ENCODE results near the gene TBL1X.
"Not testable (repeated sequence)": the region's sequence is repeated elsewhere in the genome, so short reads cannot be mapped to it uniquely, and the experiment has no call there.

TBL1X gene

DNA sequence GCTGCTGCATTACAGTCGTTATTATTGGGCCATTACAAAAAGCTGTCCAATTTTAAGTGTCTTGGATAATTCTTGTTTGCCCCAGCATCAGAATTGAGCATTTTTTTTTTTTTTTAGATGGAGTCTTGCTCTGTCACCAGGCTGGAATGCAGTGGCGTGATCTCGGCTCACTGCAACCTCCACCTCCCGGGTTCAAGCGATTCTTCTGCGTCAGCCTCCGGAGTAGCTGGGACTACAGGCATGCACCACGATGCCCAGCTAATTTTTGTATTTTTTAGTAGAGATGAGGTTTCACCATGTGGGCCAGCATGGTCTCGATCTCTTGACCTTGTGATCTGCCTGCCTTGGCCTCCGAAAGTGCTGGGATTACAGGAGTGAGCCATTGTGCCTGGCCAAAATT is 71.3 kb downstream of the TBL1X start:
- DNase-seq (ENCODE audit: low spot score), result not testable (repeated sequence)

DNA sequence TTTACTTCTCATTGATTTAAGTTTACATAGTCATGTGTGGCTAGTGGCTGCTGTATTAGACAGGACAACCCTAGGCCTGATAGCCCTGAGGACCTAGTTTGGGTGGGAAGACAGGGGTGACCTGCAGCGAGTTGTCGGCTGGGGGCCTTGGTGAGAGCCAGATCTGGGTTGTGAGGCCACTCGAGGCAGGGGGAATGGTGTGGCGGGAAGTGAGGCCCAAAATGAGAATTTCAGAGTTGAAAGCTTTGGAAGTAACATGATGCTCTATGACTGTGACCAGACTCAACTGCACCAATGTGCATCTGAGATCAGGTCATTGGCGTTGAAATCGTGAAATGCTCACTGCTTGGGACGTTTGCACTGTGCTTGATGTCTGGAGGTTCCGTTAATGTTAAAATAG is 72.9 kb downstream of the TBL1X start:
- no peak for DNase-seq (ENCODE audit: low spot score)

DNA sequence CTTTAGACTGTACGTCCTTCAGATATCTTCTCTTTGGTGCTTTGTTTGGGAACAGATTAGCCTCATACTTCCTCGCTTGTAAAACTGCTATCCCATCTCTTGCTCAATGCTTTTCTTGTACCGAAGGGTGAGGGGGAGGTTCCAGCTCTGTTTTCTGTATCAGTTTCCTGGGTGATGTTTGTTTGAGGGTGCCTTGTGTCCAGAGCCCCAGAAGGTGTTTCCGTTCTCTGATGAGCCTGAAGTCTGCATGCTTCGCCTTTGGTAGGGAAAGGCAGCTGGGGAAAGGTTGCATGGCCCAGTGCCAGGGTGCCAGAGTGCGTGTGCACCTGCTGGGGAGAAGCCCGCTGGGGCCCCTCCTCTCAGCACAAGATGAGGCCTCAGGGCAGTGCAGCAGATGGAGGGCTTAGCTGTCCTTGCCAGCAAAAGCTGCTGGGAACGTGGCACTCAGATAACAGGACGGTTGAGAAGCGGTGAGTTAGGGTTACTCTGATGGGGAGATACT is 73.7 kb downstream of the TBL1X start:
- DNase-seq (ENCODE audit: low spot score), result no peak

DNA sequence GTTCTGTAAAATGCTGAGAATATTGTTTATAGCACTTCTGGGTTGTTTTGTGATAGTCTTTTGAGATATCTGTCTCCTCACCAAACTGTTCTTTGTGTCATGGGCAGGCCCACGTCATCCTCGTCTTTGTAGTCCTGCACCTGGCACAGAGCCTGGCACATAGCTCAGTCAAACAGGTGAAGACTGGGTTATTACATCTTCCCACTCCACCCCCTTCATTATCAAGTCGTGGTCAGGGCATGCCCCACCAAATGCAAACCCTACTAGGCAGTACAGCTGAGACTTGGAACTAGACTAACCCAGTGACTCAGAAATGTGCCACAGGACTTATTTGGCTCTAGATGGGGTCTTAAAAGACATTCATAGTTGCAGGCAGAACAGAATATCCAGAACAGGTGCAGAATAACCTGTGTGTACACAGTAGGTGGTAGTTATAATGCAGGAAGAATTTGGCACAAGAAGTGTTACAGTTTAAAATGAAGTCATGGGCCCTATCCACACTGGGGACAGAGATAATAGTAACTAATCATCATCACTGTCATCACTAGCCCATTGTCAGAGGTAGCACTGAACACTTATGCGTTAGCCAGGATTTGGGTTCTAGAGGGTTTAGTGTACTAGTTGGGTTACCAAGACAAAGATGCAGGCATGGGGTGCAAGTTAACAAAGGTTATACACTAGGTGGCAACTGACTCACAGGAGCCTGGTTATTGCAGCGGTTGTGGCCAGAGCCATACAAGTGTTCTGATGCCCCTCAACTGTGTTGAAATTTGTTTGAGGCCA is 74.9 kb downstream of the TBL1X start:
- no peak for DNase-seq (ENCODE audit: low spot score)

DNA sequence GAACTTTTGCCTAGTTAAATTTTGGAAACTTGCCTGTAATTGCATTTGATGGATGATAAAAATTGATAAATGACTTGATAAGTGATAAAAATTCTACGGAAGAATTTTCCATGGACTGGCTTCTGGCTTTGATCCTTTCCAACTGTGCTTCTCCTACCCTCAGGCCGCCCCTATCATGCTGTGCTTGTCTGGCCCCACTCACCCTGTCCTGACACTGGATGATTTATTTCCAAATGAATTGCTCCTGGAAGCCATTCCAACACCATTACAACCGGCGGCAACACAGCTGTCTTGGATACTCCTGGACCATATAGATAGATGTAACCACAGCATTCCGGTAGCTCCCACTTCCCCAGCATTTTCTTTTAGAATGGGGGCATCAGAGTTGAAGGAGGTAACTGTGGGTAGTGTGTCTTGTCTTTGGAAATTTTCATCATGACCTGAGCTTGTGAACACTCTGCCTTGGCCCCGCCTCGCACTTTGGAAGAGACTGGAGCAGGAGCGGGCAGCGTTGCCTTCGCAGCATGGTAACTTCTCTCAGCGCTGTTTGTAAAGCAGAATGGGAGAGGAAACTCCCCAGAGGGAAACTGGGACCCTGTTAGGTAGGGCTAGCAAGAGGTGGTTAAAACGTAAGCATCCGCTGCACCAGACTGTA is 77.4 kb downstream of the TBL1X start:
- DNase-seq (ENCODE audit: low spot score), result no peak

DNA sequence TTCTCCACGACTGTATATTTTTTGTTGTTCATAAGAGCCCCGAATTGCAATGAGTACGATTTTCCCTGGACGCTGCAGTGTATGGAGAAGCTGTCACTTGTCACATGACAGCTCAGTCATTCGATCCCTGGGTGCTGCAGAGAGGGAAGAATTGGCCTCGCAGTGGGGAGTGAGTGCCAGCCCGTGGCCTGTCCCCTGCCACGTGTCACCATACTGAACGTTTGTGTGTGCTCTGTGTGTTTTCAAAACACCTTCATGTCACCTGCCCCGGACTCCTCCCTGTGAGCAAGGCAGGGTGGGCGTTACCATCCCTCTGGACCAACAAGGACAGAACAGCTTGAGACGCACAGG is 77.9 kb downstream of the TBL1X start:
- DNase-seq (ENCODE audit: low spot score), result peak; percentile 12

DNA sequence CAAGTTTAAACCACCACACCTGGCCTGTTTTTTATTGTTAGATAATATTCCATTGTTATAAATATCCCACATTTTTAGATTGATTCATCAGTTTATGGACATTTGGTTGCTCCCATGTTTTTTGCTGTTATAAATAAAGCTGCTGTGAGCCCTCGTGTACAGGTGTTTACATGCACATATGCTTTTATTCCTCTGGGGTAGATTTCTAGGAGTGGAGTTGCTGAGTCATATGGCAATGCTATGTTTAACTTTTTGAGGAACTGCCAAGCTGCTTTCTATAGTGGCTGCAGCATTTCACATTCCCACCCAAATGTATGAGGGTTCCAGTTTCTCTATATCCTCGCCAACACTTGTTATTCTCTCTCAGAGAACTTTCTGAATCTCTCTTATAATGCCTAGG is 90.5 kb downstream of the TBL1X start:
- DNase-seq (ENCODE audit: low spot score), result no peak

DNA sequence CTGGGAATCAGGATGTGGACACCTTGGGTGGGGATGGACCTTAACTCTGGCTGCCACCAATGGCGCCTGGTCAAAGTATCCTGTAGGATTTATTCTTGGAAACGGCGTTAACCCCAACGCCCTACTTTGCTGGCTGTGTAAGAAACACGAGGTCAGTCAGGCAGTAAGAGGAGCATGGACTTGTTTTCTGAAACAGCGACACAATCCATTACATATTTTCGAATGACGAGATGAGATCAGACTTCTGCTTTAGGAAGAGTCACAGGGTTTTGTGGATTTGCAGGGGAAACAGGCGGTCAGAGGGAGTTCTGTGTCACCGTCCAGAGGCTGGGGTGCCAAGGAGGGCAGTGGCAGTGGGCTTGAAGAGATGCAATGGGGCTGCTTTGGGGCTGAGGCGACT is 92.2 kb downstream of the TBL1X start:
- no peak for DNase-seq (ENCODE audit: low spot score)

DNA sequence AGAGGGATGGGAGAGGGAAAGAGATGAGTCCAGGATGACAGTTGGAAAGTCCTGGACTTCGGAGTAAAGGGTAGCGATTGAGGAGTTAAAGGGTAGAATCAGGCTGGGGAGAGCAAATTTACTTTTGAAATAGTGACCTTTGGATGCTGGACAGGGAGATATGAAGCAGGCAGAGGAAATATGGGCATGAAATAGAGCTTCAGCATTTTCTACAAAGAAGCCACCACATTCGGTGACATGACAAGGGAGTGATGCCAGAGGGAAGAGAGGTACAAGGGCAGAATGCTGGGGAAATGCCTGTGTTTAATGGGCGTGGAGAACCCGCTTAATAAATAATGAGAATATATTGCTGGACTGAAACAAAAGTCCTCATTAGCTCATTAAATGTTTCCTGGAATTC is 92.7 kb downstream of the TBL1X start:
- DNase-seq (ENCODE audit: low spot score), result no peak

DNA sequence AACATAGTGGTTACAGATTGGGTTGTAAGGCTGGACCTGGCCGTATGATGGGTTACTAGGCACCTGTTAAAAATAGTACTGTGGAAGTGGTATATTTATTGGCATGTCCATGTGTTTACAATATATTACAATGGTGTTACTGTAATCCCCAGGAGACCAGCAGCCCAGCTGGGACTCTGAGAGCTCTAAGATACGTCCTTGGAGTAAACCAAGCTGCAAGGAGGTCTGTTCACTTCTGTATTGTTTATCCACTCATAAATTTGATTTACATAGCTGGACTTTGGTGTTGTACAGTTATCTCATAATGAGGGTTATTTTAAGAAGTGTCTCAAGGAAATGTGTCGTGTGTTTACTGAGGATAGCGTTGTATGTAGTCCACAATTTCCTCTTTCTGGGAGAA is 93.8 kb downstream of the TBL1X start:
- DNase-seq (ENCODE audit: low spot score), result no peak

DNA sequence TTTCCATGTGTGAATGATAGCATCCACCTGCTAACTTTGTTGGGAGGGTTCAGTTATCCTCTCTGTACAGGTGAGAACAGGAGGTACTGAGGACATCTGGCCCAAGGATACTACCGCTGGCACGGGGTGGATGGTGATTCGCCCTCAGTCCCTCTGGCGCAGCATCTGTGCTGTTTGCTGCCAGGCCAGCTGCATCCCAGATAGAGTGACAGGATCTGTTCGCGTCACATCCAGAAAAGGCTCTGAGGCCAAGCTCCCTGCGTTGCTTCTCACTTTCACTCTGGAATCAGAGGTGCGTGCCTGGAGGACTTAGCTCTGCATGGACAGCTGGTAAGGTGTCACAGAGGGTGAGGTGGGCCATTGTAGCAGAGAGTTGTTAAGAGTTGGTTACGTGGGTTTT is 95.4 kb downstream of the TBL1X start:
- DNase-seq (ENCODE audit: low spot score), result peak; percentile 33

DNA sequence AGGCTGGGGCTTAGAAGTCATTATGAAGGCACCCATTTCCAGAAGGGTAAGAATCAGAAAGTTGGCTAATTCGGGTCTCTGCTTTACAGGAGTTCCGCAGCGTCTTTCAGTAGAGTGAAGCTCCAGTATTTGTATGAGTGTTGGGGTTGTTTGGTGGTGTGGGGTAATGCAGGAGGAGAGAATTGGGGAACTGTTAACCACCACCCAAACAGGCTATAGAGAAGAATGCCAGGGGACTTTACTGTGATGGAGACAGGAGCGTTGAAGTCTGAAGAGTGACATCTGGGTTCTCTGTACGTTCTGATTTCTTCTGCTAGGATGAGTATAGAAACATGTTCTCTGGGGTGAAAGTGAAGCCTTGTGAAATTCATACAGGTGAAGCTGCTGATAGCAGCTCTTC is 96.3 kb downstream of the TBL1X start:
- no peak for DNase-seq (ENCODE audit: low spot score)

DNA sequence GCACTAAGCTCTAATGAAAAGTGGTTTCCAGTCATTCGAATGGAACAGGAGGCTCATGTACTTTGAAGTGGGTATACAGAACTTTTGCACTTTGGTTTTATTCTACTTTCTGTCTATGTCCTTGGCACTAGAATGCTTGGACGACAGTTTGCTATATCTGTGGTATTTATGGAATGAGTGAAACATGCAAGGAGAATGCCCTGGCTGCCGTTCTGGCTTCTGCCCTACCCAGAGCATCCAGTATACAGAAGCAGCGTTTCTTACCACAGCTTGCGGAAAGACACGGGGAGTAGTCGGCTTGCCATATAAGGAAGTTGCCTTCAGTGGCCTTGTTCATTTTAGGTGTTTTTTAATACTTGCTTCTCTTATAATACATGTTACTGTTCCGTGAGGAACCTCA is 98.0 kb downstream of the TBL1X start:
- DNase-seq (ENCODE audit: low spot score), result no peak

DNA sequence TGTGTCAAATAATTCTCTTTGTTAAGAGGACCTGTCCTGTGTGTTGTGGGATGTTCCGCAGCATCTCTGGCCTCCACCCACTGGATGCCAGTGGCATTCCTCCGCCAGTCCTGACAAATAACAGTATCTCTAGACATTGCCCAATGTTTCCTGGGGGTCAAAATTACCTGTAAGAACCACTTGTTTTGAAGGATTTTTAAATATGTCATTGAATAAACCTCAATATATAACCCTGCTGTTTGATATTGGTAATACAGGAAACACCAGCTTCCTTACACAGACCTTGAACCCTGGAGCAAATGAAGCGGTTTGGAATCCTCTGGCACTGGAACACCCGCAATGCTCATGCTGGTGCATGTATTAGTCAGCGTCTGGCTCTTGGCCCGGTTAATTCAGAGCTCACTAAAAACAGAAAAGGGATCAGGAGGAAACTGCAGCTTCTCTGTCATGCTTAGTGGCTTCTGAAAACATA is 101.3 kb downstream of the TBL1X start:
- DNase-seq (ENCODE audit: low spot score), result peak; percentile 70

DNA sequence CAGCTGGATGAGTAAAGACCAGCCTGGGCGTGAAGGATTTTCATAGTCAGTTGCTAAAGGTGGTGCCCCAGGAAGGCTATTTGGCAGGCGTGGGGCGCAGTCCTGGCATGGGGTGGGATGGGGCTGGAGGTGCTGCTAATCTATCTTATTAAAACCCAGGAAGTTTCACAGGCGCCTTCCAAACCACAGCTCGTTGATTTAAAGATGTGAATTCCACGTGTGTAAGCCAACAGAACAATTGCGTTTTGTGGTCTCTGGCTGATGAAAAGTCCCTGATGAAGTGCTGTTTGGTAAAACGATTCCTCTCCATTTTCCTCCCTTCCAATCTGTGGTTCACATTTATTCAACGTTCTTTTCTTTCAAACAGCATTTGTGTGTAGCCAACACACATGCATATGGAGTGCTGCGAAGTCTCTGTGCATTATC is 105.0 kb downstream of the TBL1X start:
- DNase-seq (ENCODE audit: low spot score), result no peak

DNA sequence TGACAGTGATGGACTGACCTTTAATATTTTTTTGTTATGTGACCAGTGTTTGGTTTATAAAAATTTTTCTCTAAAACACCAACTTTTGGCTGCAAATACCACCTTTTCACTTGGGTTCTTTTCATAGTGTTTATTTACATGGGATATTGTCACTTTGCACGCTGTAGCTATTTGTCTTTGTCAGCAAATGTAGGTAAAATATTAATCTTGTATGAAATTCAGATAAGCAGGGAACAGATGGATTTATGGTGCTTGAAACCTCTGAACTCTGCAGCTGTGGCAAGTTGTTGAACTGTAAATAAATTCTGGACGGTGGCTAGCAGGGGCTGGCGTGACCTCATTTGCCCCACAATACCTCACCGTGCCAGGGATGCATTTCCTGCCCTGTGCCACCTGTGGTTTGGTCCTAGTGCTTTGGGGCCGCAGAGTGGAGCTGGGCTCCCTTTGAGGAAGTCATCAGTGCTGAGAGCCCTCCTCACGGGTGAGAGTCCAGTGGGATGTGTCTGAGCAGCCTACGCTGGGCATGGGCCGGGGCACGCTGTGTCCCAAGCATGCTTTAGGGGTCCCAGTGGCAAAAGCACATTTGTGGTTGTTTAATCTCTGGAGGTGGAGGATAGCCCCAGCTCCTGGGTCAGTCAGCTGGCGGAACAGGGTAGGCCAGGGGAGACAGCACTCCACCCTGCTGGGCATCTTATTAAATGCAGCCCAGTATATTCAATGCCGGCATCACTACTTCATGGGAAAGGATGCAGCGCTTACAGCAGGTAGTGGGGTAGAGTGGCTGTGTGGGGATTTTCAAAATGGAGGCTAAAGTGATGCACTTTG is 108.6 kb downstream of the TBL1X start:
- no peak for DNase-seq (ENCODE audit: low spot score)

DNA sequence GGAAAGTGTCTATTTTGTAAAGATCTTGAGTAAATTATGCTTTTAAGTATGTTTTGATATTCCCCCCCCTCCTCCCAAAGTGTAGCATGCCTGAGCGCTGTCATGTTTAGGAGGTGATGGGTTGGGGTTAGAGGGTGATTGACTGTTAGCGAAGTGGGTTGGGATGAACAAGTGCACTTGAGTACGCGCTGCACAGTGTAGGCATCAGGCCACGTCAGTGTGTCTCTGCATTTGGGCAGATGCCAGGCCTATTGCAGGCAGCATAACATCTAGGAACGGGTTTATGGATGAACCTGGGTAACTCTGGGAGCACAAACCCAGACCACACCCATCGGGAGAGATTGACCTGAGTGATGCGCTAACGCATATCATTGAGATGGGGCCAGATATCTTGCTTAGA is 111.2 kb downstream of the TBL1X start:
- no peak for DNase-seq (ENCODE audit: low spot score)

DNA sequence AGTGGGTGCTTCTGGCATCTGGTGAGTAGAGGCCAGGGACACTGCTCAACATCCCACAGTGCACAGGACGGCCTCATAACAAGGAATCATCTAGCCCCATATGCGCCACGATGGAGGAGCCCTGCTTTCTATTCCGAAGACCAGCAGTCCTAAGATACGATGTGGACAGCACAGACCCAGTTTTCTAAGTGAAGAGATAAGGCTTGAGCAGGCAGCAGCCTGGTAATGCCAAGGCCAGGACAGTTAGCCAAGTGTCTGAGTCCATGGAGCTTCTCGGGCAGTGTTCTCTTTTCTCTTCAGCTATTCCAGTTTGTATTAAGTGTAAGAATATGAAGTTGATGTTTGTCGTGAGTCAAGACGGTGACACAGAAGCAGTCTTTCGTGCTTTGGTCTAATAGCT is 112.7 kb downstream of the TBL1X start:
- no peak for DNase-seq (ENCODE audit: low spot score)

DNA sequence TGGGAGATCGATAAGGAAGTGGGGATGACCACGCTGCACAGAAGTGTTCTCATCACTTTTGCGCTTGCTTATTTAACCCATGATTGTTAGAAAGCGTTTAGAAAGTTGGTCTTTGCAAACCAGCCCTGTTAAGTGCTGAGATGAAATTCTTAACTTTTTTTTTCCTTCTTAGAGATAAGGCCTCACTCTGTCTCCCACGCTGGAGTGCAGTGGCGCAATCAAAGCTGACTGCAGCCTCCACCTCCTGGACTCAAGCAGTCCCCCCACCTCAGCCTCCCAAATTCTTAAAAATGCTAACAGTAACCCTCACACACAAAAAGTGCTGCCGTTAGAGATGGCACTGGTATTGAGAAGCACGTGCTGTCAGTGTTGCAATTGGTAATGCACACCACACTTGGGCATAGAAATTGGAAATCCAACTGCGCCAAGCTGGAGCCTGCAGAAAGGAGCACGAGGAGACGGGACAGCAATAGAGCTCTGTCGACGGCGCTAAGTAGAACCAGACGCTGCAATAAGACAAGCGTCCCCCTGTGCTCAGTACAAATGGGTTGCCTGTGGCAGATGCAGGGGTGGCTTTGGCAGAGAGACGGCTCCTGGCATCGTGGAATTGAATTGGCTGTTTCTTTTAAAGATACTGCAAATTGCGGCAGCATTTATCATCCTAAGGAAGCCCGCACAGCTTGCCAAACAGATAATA is 113.4 kb downstream of the TBL1X start:
- peak; percentile 80 for DNase-seq (ENCODE audit: low spot score)

DNA sequence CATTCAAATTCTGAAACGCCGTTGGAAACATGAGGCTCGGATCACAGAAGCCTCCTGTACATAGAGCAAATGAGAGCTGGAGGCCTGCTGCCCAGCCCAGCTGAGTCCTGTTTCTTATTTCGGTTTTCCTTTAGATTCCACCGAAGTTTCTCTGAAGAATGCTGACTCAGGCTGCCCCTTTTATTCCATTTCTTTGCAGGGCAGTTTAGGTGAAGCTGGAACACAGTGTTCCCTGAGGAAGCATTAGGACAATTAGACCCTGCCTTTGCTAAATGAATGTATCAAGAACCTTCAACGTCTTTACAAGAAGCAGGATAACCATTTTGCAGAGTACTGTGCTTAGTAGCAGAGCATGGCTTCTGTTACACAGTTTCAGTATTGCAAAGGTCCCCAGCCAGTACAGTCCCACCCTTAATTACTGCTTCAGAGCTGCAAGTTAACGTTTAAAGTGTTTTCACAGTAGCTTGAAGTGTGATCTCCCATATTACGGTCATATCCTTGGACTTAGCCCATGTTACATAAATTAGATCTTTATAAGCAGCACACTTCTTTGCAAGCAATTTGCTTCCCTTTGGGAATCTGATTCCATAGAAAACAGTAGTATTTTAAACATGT is 117.0 kb downstream of the TBL1X start:
- no peak for DNase-seq (ENCODE audit: low spot score)

DNA sequence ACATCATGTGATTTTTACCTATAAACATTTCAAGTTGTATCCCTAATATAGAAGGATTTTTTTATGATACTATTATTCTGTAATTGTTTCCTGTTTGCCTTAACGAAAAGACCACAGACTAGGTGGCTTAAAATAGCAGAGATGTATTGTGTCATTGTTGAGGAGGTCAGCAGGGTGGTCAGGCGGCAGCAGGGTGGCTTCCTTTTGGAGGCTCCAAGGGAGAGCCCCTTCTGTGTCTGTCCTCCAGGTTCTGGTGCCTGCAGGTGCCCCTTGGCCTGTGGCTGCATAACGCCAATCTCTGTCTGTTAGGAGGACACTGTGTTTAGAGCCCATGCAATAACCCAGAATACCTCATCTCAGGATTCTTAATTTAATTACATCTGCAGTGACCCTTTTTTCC is 118.1 kb downstream of the TBL1X start:
- DNase-seq (ENCODE audit: low spot score), result no peak

DNA sequence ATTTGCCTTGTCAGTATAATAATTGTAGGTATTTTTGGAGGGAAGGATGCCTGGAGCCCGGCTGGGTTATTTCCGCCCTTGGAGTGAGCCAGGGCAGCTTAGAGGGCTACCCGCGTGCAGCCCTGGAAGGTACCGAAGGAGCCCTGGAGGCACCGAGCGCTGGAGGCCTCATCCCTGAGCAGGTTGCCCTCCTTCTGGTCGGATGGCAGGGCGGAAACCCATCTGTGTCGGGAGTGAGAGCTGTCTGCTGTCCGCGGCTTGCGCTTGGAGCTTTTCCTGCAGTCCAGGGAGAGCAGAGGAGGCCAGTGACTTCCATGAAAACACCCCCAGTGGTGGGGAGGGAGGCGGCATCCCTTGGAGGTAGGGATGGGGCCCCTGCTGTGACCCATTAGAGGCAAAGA is 122.1 kb downstream of the TBL1X start:
- DNase-seq (ENCODE audit: low spot score), result no peak
